HG03175 (cell line): ENCODE results near the gene TEC.
A peak's percentile ranks its signal among the peaks of the same experiment; 100 is the strongest.
"Not testable (repeated sequence)": the region's sequence is repeated elsewhere in the genome, so short reads cannot be mapped to it uniquely, and the experiment has no call there.

ENCODE experiments used
- ATAC-seq: cut with Tn5 transposase; IDR thresholded peaks from one replicate; pipeline ENCODE4 v1.9.1; 2021; ENCODE audit warnings: mild to moderate bottlenecking, moderate library complexity; ENCODE audit not compliant: unreplicated experiment

The TEC gene

DNA sequence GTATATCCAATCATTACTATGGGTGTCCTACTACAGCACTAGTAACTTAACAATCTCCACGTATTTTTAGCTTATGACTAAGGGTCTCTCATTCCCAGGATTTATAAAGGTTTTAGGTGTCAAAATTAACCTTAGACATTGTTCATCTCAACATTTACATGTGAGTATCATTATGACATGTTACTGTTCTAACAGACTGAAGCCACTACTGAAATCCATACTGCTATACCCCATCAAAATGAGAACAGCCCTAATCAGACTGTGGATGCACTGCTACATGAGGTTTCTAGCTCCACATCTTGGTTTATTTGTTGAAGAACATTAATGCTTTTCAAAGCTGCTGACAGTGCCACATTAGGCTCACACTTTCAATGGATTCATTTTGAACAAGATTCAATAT is 100.0 kb downstream of the TEC start:
- no peak for ATAC-seq

DNA sequence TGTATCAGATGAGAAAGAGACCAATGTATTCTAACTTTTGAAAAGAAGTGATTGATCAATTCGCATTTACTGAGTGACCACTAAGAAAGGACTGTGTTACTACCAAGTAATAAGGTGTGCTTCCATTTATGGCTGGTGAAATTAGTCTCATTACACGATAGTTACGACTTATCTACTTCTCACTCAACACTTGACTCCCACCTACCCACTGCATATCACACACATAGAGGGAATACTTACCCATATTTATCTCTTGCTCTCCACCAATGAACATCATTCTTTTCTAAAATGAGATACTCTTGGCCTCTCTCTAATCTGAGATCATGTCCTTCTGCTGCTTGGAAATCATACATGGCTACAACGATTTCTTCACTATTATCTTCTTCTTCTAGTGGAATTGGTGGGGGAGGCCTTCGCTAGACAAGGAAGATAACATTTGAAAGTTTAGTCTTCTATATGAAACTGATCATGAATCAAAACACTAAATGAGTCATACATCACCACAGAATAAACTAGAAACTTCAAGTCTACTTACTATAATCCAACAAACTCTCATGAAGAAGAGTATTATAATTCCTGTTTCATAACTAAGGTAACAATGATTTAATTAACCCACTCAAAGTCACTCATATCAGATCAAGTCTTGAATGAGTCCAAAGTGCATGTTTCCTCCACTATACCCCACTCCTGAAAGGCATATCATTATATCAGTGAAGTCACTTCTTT is 101.9 kb downstream of the TEC start:
- ATAC-seq, result no peak

DNA sequence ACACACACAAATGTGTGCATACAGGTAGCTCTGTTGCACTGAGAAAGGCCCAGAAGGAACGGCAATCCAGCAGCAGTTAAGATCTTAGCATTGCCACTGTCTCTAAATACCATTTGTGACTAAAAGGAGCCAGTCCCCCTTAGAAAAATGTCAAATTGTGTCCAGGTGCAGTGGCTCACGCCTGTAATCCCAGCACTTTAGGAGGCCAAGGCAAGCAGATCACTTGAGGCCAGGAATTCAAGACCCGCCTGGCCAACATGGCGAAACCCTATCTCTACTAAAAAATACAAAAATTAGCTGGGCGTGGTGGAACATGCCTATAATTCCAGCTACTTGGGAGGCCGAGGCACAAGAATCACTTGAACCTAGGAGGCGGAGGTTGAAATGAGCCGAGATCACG is 105.1 kb downstream of the TEC start:
- not testable (repeated sequence) for ATAC-seq

DNA sequence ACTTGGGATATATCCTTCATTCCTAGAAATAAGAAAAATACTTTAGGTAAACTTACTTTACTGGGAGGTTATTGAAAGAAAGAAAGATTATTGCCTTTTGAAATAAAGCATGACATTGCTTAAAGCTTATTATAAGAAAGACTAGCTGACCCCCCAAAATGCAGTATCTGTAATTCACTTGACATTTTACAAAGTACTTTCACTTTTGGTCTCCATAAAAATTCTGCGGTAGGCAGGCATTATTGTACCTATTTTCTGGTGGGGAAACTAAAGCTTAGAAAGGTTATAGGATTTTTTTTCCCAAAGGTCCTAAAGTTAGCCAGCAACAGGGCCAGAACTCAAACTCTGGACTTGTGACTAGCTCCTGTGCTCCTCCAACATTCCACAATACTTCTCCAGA is 105.9 kb downstream of the TEC start:
- ATAC-seq, result no peak

DNA sequence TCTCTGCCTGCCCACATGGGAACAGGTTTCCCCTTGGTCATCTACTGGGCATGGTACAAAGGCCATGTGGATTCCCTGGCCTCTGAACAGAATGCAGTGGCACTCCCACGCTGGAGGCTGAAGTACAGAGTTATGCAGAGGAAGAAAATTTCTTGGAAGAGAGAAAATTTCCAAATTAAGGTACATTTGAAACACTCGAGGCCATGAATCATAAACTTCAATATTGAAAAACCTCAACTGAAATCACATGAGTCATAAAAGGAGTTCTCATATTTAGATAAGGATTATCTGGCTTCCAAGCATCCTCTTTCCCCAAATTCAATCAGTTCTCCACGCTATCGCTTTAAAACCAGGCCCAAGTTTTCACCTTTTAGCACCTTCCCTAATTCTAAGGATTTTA is 107.5 kb downstream of the TEC start:
- ATAC-seq, result no peak

DNA sequence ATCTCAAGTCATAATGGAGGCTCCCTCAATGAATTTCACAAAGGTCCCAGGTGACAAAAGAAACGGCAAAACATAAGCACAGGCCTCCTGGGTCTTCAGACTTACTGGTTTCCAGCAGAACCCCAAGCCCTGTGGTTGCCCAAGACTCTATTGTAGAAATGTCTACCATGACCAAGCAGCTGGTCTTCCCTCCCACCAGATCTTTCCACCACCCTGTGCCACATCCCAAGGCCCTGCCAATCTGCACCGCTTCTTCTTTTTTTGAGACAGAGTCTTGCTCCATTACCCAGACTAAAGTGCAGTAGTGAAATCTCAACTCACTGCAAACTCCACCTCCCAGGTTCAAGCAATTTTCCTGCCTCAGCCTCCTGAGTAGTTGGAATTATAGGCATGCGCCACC is 112.4 kb downstream of the TEC start:
- ATAC-seq, result no peak

DNA sequence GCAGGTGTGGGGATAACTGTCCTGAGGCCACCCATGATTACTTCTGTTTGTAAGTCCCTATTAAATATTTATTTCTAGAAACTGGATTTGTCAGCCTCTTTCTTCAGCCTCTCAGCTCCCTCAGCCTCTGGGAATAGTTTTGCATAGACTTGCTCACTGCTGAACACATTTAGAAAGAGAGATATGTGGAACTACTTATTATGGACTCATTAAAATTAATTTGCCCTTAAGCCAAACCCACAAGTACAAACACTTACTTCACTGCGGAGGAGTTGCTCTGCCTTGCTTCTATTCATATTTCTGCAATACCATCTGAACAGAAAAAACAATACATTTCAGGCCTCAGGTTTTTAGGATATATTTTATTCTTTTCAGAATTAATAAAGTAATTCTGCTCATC is 113.2 kb downstream of the TEC start:
- no peak for ATAC-seq

DNA sequence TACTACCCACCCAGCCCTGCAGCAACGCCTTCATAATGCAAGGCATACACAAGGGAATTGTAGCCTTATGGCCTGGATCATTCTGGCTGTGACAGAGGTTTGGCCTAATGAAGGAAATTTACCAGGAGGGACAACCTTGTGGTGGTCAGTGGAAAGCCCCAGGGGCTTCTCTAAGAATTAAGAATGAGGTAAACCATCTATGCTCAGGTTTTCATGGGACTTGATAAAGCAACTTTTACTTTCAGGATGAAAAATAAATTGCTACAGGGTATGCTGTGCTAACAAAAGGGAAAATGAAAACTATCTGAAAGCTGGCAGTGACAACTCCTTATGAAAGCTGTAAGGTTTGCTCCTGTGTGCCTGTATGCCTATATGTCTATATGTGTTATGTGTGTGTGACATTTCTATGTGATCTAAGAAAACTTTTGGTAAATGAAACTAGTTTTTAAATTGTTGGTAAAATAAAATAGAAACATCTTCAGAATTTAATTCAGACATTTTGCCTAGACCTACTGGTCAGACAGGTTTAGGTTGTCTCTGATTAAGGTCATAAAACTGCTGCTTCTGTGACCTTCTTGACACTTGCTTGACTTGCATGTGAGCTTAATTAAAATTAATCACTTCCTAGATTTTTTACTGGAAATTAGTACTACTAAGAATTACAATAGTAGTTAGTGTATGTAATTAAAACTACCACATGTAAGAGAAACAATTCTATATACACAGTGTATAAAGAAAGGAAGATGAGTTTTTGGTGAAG is 115.7 kb downstream of the TEC start:
- ATAC-seq, result no peak

DNA sequence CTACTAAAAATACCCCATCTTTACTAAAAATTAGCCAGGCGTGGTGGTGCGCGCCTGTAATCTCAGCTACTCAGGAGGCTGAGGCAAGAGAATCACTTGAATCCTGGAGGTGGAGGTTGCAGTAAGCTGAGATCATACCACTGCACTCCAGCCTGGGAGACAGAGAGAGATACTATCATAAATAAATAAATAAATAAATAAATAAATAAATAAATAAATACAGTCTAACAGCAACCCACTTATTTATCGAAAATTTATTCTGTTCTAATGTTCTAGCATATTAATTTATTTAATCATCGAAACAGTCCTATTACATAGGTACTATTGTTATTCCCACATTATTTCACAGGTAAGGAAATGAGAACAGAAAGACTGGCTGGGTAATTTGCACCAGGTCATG is 117.4 kb downstream of the TEC start:
- ATAC-seq, result no peak

DNA sequence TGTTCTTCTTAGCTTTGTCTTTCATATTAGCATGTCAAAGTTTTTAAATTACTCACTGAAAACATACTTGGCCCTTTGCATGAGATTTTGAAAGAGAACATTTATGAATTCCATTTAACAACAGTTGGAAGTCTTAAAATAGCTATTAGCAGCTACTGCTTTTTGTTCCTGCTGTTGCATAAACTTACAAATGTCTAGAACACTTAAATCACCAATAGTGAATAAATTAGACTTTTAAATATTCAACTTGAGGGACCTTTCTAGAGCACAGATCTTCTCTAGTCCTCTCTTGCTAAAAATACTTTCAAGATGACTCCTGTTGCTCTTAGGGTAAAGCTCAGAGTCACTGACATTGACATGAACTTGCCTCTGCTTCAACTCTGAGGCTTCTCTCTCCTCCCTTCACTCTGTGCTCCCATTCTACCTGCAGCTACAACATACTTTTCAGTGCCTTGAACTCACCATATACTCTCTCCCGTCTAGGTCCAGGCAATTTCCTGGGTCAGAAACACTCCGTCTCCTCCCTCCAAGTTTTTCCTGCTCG is 119.7 kb downstream of the TEC start:
- ATAC-seq, result no peak

DNA sequence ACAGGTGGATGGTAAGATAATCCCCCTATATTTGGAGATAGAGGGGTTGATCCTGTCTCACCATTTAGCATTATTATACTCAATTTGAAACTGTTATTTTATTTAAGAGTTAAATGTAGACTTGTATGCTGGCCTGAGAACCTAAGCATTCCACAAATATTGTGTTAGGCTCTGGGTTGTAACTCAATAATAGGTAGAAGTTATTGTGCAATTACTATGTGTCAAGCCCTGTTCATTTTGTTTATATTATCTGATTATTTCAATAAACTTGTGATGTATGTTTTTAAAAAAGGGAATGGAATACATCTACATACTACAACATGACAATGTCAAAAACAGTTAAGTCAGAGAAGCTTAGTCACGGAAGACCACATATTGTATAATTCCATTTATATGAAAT is 122.0 kb downstream of the TEC start:
- ATAC-seq, result no peak

DNA sequence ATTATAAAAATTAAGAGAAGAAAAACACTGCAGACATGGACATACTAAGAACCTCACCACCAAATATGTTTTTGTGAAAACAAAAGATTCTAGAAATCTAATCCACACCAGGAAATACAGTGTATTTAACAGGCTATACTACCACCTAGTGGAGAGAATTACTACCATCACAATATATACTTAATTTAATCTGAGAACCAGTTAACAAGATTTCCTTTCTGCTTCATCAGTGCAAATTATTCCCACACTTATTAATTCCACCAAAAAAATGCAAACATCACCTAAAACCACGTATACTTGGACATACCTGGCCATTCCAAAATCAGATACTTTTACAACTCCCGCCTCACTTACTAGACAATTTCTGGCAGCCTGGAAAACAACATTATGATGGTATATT is 128.6 kb downstream of the TEC start:
- ATAC-seq, result peak; percentile 47

DNA sequence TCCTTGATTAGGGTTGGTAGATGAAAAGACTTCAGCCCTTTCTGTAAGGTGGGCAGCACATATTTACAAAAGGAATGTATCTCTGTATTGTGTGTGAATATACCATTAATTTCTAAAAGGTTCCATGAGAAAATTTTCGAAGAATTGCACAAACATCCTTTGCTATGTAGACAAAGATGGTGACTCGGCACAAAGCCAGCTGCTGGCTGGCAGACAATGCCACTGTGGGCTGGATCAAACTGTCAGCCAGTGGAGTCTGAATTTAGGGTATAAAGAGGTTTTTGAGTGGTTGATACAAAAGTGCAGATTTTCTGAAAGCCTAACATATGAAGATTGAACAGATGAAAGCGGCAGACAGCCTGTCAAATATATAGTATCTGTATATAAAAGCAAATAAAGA is 129.9 kb downstream of the TEC start:
- no peak for ATAC-seq

DNA sequence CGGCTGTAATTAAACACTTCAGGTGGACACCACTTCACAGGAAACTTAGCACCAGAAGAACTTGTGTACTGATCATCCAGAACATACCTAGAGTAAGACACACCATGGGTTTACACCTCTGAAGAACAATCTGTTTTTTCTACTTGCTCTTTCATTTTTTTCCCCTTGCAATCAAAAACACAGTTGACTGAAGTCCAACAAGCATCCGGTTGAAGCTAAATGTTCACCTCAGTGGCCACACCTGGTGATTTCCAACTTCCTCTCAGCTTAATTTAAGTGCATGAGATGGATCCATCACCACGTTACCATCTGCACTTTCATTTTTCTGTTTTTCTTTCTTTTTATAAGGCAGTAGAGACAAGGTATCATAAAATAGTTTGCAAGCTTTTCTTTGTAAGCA is 130.7 kb downstream of the TEC start:
- peak; percentile 92 for ATAC-seq

DNA sequence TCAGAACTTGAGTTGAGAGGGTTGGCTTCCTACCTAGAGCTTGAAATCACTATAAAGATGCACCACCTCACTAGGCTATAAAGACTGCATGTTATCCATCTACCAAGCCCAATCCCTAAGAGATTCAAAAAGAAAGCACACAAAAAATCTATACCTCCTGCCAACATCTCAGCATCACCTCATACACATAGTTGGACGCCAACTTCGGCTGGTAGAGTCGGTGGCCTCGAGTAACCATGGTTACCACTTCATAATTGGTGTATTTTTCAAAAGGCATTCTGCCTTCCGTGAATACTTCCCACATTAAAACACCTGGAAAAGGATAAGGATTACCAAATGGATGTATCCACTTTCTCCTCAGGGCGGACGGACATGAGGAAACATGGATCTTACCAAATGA is 131.1 kb downstream of the TEC start:
- ATAC-seq, result no peak

DNA sequence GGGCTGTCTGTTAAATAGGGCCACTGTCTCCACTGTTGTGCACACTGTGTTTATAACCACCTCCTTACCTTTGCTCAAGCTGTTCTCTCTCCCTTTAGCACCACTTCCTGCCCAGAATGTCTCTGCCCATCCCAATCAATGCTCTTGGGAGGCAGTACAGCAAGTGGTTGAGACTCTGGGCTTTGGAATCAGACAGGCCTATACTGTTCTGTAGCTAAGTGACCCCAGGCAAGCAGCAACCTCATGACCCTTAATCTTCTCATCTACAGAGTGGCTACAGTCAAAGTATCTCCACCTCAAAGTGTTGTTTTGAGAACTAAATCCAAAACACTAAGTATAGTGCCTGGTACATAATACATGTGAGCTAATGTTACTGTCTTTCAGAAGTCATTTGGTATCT is 131.8 kb downstream of the TEC start:
- no peak for ATAC-seq

DNA sequence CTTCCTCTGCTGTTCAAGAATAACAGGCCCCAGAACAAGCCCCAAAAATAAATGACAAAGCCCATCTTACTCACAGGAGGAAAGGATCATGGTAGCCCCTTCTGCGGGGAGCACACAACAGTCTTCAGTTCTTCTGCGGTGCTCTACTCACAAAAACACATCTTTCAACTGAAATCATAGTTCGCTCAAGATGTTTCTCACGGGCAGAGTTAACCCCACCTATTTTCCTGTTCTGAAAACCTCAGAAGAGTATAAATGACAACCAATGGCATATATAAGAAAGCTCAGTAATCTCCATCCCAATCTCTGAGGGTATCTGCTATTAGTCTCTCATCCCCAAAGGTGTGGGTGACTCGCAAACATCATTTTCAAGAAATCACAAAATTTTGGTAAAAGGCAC is 135.6 kb downstream of the TEC start, which contains the start of gene TXK:
Gene TXK, minus strand, starts transcription at position 170 of the 400 bp plus-strand sequence. Its CDS starts 80 bp downstream, at position 90.
- no peak for ATAC-seq

DNA sequence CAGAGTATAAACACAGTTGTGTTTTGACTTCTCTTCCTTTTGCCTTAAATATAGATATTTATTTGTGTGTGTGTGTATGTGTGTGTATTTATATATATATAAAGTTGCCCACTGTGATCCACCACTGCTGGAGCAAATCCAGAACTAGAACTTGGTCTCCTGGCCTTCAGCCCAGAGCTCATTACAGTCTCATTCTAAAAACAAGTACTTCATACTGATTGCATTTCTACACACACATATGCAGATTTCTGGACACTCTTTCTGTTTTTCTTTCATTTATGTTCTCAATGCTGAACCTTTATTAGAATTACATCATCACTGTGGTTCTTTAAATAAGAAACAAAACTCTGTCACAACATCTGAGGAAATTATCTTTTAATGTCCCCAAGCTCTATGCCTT is 136.0 kb downstream of the TEC start:
- no peak for ATAC-seq

DNA sequence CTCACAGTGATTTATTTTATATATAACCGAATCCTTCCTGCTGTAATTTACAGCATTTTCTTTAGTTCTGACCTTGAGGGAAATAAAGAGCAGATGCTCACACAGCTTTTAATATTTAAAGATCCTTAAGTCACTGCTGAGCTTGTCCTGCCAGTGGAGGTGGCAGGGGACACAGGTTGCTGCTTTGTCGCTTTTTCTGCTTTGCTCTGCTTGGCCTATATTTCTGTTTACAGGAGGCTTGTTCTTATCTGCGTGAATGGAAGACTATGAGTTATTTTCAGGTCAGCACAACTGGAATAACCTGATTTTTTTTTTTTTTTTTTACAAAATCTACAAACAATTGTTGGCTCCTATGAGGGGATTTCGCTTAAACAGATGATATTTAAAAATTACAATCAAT is 137.9 kb downstream of the TEC start:
- ATAC-seq, result no peak

DNA sequence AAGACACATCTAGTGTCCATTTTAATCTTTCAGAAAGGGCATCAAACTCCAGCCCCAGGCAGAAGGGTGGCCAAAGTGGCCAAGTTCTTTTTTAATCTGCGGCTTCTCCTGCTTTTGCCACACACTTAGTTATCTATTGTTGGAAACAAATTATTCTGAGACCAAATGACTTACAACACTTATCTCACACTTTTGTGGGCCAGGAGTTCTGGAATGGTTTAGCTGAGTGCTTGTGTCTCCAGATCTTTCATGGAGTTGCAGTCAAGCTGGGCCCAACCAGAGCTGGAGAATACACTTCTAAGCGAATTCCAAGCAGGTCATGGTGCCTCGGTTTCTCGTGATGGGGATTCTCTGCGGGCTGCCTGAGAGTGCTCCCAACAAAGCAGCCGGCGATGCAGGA is 139.5 kb downstream of the TEC start:
- no peak for ATAC-seq

DNA sequence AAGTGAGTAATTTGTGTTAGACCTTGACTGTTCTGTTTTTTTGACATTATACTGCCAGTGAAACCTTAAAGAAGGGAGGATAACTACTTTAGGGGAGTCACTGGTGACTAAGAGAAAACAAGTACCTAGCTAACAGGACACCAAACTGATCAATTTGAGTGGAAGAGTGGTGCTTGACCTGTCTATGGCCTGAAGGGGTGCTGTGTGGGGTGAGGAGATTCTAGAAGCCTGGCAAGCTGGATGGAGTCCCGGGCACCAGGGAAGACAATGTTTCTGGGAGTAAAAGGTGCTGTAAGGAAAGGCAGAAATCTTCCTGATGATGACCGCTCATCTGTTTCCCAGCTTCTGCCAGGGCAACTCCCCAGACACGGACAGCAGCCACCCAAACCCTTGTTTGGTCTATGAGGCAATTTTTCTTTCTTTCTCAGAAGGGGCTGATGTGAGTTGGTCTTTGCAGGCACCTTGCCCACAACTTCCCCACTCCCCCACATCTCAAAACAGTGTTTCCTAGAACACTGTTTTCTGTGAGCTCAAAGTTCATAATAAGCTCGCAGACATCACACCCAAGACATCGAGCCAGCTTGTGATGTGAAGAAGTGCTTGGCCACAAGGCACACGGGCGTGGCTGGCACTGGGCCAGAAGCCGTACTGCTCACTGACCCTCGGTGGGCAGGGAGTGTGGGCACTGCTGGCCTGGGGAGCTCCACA is 140.2 kb downstream of the TEC start:
- no peak for ATAC-seq
